Gastrocnemius medialis (tissue), 4 donors: ENCODE results near the gene CTBP2. TPM values are rescaled to one million over a fixed set of nuclear protein-coding genes. Genes with fewer than 3 reads are reported as not detected.

Experiments used
- ATAC-seq, 2 donors: fragments of 150-250 bp; one replicate each; pipeline ENCODE4 v1.9.1; 2016
- DNase-seq, 2 donors: peaks; one replicate each; pipeline ENCODE4 v3.0.0-alpha.2; 2019
- H3K27ac ChIP-seq, 4 donors: fragments of 200-600 bp; sonication (generic); 1 replicate in 1 of 4; 2 replicates in 3 of 4; pipeline ENCODE4 v1.5.1; 2016 to 2018; ENCODE audit warnings: mild to moderate bottlenecking in 2 of 4, moderate library complexity in 1 of 4
- H3K27me3 ChIP-seq, 3 donors: fragments of 200-600 bp; sonication (generic) in 2 of 3; 1 replicate in 1 of 3; 2 replicates in 2 of 3; pipeline versions ENCODE4 v1.5.1 to v1.6.0; 2016 to 2019; ENCODE audit warnings: mild to moderate bottlenecking in 1 of 3, moderate library complexity in 1 of 3
- H3K36me3 ChIP-seq, 2 donors: fragments of 200-600 bp; sonication (generic) in 1 of 2; one replicate each; pipeline ENCODE4 v1.5.1; 2017 to 2018
- H3K4me1 ChIP-seq, 2 donors: fragments of 200-600 bp; sonication (generic) in 1 of 2; one replicate each; pipeline ENCODE4 v1.5.1; 2016 to 2017; ENCODE audit warnings: mild to moderate bottlenecking in 2 of 2
- H3K4me3 ChIP-seq, 4 donors: fragments of 200-600 bp; sonication (generic) in 3 of 4; 1 replicate in 1 of 4; 2 replicates in 3 of 4; pipeline ENCODE4 v1.5.1; 2016 to 2019; ENCODE audit warnings: mild to moderate bottlenecking in 2 of 4
- H3K9me3 ChIP-seq, 3 donors: fragments of 200-600 bp; sonication (generic) in 2 of 3; 1 replicate in 1 of 3; 2 replicates in 2 of 3; pipeline ENCODE4 v1.5.1; 2016 to 2019
- CTCF ChIP-seq, 5 experiments: fragments of 450-650 bp in 3 of 5; fragments of 200-600 bp in 2 of 5; sonication (generic) in 2 of 5; IDR thresholded peaks in 4 of 5; conservative IDR thresholded peaks in 1 of 5; 1 replicate in 4 of 5; 2 replicates in 1 of 5; pipeline ENCODE4 v1.5.1; 2016 to 2019; ENCODE audit warnings: antibody characterized with exemption in 5 of 5, mild to moderate bottlenecking in 3 of 5, moderate library complexity in 3 of 5
- POLR2A ChIP-seq, 2 donors: fragments of 450-650 bp; IDR thresholded peaks; one replicate each; pipeline ENCODE4 v1.6.1; 2017; ENCODE audit warnings: antibody characterized with exemption in 2 of 2, mild to moderate bottlenecking in 2 of 2, moderate library complexity in 2 of 2
- in situ Hi-C, 4 donors: fragments of 200-750 bp; cut with MboI; loops; one replicate each; pipeline versions ENCODE4 v1.15.0 to v1.8.0; 2017; ENCODE audit warnings: low sequenced_read_pairs in 4 of 4
- intact Hi-C: fragments of 100-400 bp; cut with DNase I; formaldehyde crosslinking; loops from one replicate; pipeline ENCODE4 v1.15.1; 2023; ENCODE audit warnings: low total_unique reads
- total RNA-seq, 4 donors: library from RNA; depleted of rRNA; stranded (reverse); fragments of >200 nt; gene quantifications; one replicate each; pipeline versions ENCODE4 v1.1.0 to v1.2.3, GENCODE V29; 2016

The CTBP2 gene
- total RNA-seq, 4 donors from 2014 or later = 13.9 to 36.7 (median 21.1) TPM

GRCh38 chr10:125093199-125093973 lies 67.0 kb downstream of the CTBP2 start:
- intact Hi-C loops (loop anchor here (2.0 kb wide), 1 partner anchor 29 kb away; no protein-coding TSS in a partner anchor), in situ Hi-C loops (no loop called here)
- Histone ChIP-seq H3K27me3 (no peaks in the 10 kb centered on the region), H3K4me3 (peak overlapping the region in 3 of 4 donors; percentile 24 to 34 (median 28)), H3K27ac (peak overlapping the region; percentile 73 to 83 (median 77)), H3K4me1 (peaks cover 70 to 73% of the 10 kb centered on the region in 2 donors), H3K36me3 (no peaks in the 10 kb centered on the region), H3K9me3 (no peaks in the 10 kb centered on the region)
- ATAC-seq = peak; percentile 83 to 90
- TF ChIP-seq CTCF (IDR thresholded peaks at IDR 0.05 in 4 of 5, conservative IDR thresholded peaks at IDR 0.05 in 1 of 5) (no peak), POLR2A (IDR thresholded peaks at IDR 0.05) (no peak)
- DNase-seq = peak; percentile 63 to 86

- intact Hi-C loops (loop anchor here (2.0 kb wide), 1 partner anchor 30 kb away; no protein-coding TSS in a partner anchor), in situ Hi-C loops (no loop called here)
- H3K4me3 ChIP-seq = no peak overlapping the region
- ATAC-seq (no peak), DNase-seq (no peak)
- peaks cover 70 to 73% of the 10 kb centered on the region in 2 donors for H3K4me1 ChIP-seq
- no peak for TF ChIP-seq POLR2A (IDR thresholded peaks at IDR 0.05)
- H3K9me3 ChIP-seq = no peaks in the 10 kb centered on the region
- no peaks in the 10 kb centered on the region for H3K36me3 ChIP-seq
- H3K27me3 ChIP-seq = no peaks in the 10 kb centered on the region
- peak overlapping the region; percentile 73 to 83 (median 77) for H3K27ac ChIP-seq
These were observed 67.8 kb downstream of the CTBP2 start for GRCh38 chr10:125092564-125093031.

- Histone ChIP-seq H3K9me3 (no peaks in the 10 kb centered on the region), H3K27me3 (no peaks in the 10 kb centered on the region), H3K36me3 (no peaks in the 10 kb centered on the region), H3K27ac (peak overlapping the region; percentile 73 to 83 (median 77)), H3K4me1 (peaks cover 72 to 76% of the 10 kb centered on the region in 2 donors), H3K4me3 (no peak overlapping the region)
- no peak for ATAC-seq
- intact Hi-C loops (loop anchor here (2.0 kb wide), 1 partner anchor 31 kb away; no protein-coding TSS in a partner anchor), in situ Hi-C loops (no loop called here)
- DNase-seq = no peak
- no peak for TF ChIP-seq POLR2A (IDR thresholded peaks at IDR 0.05)
- no peak for TF ChIP-seq CTCF (IDR thresholded peaks at IDR 0.05 in 4 of 5, conservative IDR thresholded peaks at IDR 0.05 in 1 of 5)
These were observed 68.5 kb downstream of the CTBP2 start for GRCh38 chr10:125091891-125092290.

GRCh38 chr10:125089469-125089868 lies 70.9 kb downstream of the CTBP2 start:
- Histone ChIP-seq H3K4me1 (peaks cover 72 to 82% of the 10 kb centered on the region in 2 donors), H3K4me3 (no peak overlapping the region), H3K9me3 (no peaks in the 10 kb centered on the region), H3K27ac (no peak overlapping the region), H3K27me3 (no peaks in the 10 kb centered on the region), H3K36me3 (no peaks in the 10 kb centered on the region)
- ATAC-seq (no peak), DNase-seq (no peak)
- in situ Hi-C loops = loop anchor here in 1 of 4 donors (10.0 kb wide), 1 partner anchor 65 kb away; no protein-coding TSS in a partner anchor
- intact Hi-C loops = no loop called here
- TF ChIP-seq CTCF (IDR thresholded peaks at IDR 0.05 in 4 of 5, conservative IDR thresholded peaks at IDR 0.05 in 1 of 5) (no peak), POLR2A (IDR thresholded peaks at IDR 0.05) (no peak)

GRCh38 chr10:125087897-125088215 lies 72.5 kb downstream of the CTBP2 start:
- H3K4me1 ChIP-seq = peaks cover 72 to 83% of the 10 kb centered on the region in 2 donors
- in situ Hi-C loops (loop anchor here in 1 of 4 donors (10.0 kb wide), 1 partner anchor 67 kb away; no protein-coding TSS in a partner anchor), intact Hi-C loops (no loop called here)

More at GRCh38 chr10:125087897-125088215, 72.5 kb downstream of the CTBP2 start:
- ATAC-seq = no peak
- DNase-seq = no peak
- TF ChIP-seq CTCF (IDR thresholded peaks at IDR 0.05 in 4 of 5, conservative IDR thresholded peaks at IDR 0.05 in 1 of 5) (no peak), POLR2A (IDR thresholded peaks at IDR 0.05) (no peak)
- Histone ChIP-seq H3K27ac (peak overlapping the region in 2 of 4 donors; percentile 86 to 91), H3K4me3 (no peak overlapping the region), H3K36me3 (no peaks in the 10 kb centered on the region), H3K27me3 (no peaks in the 10 kb centered on the region), H3K9me3 (no peaks in the 10 kb centered on the region)
